ENCODE measurements around the gene STXBP3.

STXBP3 gene

DNA sequence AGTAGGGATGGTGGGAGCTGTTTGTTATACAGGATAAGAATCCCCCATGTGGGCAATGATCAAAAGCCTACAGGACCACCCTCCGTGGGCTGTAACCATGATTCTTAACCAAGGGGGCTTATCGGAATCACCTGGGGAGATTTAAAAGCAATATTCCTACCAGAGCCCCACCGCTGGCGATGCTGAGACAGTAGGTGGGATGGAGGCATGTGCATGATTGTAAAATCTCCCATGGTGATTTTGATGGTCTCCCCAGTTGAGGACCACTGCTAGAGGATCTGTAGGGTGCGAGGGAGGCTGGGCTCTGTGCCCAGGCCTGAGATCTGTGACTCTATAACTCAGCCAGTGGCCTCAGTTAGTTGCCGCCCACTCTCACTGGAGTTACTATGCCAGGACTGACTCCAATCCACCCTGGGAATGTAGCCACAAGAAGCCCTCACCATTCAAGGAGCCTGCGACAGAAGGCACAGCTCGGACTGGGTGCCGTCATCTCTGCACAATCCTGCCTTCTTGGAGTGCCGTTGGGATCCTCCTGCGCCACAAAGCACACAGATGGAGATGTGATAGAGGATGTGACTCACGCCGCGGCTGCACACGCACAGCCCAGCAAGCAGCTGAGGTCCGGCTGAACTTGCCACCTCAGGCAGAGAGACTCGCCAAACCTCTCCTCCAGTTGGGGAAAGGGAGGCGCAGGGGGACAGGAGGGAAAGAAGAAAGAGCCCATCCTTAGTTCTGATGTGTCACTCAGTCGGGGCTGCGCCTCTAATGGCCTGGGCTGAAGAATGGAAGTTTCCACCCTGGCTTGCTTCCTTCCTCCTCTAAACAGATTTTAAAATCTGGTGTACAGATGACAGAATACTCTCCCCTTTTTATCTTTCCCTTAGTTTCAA is 83.9 kb downstream of the STXBP3 start:
- TF ChIP-seq, protein P1, sequence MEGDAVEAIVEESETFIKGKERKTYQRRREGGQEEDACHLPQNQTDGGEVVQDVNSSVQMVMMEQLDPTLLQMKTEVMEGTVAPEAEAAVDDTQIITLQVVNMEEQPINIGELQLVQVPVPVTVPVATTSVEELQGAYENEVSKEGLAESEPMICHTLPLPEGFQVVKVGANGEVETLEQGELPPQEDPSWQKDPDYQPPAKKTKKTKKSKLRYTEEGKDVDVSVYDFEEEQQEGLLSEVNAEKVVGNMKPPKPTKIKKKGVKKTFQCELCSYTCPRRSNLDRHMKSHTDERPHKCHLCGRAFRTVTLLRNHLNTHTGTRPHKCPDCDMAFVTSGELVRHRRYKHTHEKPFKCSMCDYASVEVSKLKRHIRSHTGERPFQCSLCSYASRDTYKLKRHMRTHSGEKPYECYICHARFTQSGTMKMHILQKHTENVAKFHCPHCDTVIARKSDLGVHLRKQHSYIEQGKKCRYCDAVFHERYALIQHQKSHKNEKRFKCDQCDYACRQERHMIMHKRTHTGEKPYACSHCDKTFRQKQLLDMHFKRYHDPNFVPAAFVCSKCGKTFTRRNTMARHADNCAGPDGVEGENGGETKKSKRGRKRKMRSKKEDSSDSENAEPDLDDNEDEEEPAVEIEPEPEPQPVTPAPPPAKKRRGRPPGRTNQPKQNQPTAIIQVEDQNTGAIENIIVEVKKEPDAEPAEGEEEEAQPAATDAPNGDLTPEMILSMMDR (conservative IDR thresholded peaks at IDR 0.05) = no peak
- TF ChIP-seq ZFX (IDR thresholded peaks at IDR 0.05) = no peak
- no peak overlapping the region for H3K27ac ChIP-seq

GRCh38 chr1:108831225-108831624 is 84.8 kb downstream of the STXBP3 start:
- TF ChIP-seq ZFX (IDR thresholded peaks at IDR 0.05) = no peak
- TF ChIP-seq, protein P1 (conservative IDR thresholded peaks at IDR 0.05) = no peak
- no peak overlapping the region for H3K27ac ChIP-seq

DNA sequence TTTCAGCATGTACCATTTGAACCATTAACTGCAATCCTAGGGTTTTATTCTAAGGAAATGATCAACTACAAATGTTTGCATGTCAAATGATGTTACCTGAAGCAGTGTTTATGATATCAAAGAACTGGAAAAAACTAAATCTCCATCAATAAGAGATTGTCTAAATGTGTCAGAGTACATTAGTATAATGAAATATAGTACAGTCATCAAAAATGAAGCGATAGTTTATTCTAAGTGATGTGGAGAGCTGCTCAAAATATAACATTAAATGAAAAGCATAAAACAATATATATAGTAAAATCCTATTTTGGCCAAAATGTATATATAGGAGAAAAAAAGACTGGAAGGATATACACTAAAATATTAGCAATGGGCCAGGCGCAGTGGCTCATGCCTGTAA is 86.5 kb downstream of the STXBP3 start:
- no peak overlapping the region for H3K27ac ChIP-seq
- TF ChIP-seq, protein P1 (conservative IDR thresholded peaks at IDR 0.05) = no peak
- no peak for TF ChIP-seq ZFX (IDR thresholded peaks at IDR 0.05)

DNA sequence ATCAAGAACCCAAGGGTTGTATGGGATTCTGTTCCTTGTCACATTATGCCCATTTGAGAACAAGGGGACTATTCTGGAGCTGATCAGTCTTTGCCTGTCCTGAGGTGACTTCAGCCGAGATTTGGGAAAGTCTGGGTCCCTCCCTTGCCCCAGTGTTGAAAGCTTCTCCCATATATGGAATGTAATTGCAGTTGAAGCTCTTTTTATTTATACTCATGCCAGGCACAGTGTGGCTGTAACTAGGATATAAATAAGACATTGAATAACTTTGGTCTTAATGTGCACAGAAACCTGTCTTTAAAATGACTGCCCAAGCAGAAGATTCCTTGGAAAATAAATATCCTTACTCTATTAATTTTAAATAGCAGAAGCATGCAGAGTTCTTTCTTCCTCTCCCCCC is 95.2 kb downstream of the STXBP3 start:
- TF ChIP-seq ZFX (IDR thresholded peaks at IDR 0.05) = no peak
- TF ChIP-seq, protein P1 (conservative IDR thresholded peaks at IDR 0.05) = no peak
- H3K27ac ChIP-seq = no peak overlapping the region

DNA sequence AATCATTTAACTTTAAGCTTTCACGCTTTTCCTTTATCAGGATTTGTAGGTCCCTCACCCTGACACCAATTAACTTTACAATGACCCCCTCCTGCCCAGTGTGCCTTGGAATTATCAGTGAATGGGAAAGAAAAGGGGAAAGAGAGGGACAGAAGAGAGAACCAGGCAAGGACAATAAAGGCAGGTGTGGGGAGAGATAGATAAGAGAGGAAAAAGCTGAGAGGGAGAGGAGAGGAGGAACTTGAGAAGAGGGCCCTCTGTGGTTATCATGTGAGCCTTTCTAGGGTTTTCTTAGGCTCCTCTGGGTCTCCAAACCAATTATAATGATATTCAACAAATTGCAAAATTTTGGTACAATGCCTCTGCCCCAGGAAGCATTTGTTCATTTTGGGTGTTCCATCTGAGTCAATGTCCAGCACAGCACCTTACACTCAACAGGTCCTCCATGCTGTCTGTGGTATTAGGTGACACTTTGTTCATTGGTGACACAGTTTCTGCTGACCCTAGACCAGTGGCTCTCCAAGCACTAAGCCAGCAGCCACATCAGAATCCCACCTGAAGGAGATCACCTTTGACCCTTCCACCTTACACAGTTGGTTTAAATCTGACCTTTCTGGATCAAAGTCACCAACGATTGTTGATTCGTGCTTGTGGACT is 96.2 kb downstream of the STXBP3 start:
- TF ChIP-seq ZFX (IDR thresholded peaks at IDR 0.05) = no peak
- TF ChIP-seq, protein P1 (conservative IDR thresholded peaks at IDR 0.05) = no peak
- no peak overlapping the region for H3K27ac ChIP-seq

- TF ChIP-seq, protein P1 (conservative IDR thresholded peaks at IDR 0.05) = no peak
- no peak for TF ChIP-seq ZFX (IDR thresholded peaks at IDR 0.05)
- no peak overlapping the region for H3K27ac ChIP-seq
Measured at GRCh38 chr1:108843390-108844137, 97.1 kb downstream of the STXBP3 start.
